CD4-positive, alpha-beta T cell (primary cell): Measurements from ENCODE around the gene FAM24A. TPM values are rescaled to one million over a fixed set of nuclear protein-coding genes. Genes with fewer than 3 reads are reported as not detected.

Experiments used
- ATAC-seq: fragments of 200-7000 bp; cut with Tn5 transposase; one replicate; pipeline ENCODE4 v1.10.0; 2022; ENCODE audit warnings: mild to moderate bottlenecking; ENCODE audit not compliant: poor library complexity
- CTCF ChIA-PET: fragments of 350-600 bp; sonication (Branson Sonifier 250); formaldehyde crosslinking; loops from one replicate; lab custom pipeline; 2021; ENCODE audit warnings: antibody characterized with exemption, inconsistent platforms; lab: Charles Lee
- POLR2A ChIA-PET: fragments of 350-600 bp; sonication (Branson Sonifier 250); formaldehyde crosslinking; loops from one replicate; lab custom pipeline; 2021; ENCODE audit warnings: antibody characterized with exemption, inconsistent platforms; lab: Charles Lee
- DNase-seq, 14 experiments: peaks; one replicate each; pipeline ENCODE4 v3.0.0-alpha.2; 2013 to 2020; ENCODE audit warnings: mixed read lengths in 2 of 14
- H3K27ac ChIP-seq, 2 donors: one replicate each; pipeline versions ENCODE4 v1.5.1 to v1.7.0; 2013; ENCODE audit warnings: low read length in 2 of 2, low read depth in 1 of 2, mild to moderate bottlenecking in 1 of 2
- H3K27me3 ChIP-seq, 2 experiments: 1 replicate in 1 of 2; 2 replicates in 1 of 2; pipeline versions ENCODE4 v1.6.1 to v1.7.0; 2013; ENCODE audit warnings: low read length in 2 of 2, control low read depth in 1 of 2, mild to moderate bottlenecking in 1 of 2, moderate library complexity in 1 of 2; ENCODE audit not compliant: insufficient read depth in 2 of 2, control insufficient read depth in 1 of 2
- H3K36me3 ChIP-seq: one replicate; pipeline ENCODE4 v1.6.1; 2013; ENCODE audit warnings: low read length, control low read depth; ENCODE audit not compliant: insufficient read depth
- H3K4me1 ChIP-seq: one replicate; pipeline ENCODE4 v1.6.1; 2013; ENCODE audit warnings: low read length, control low read depth; ENCODE audit not compliant: insufficient read depth
- H3K4me3 ChIP-seq: one replicate; pipeline ENCODE4 v1.5.1; 2013; ENCODE audit warnings: mild to moderate bottlenecking, low read length, moderate library complexity
- H3K9me3 ChIP-seq, 2 experiments: 1 replicate in 1 of 2; 2 replicates in 1 of 2; pipeline versions ENCODE4 v1.6.1 to v1.7.0; 2013; ENCODE audit warnings: low read length in 2 of 2, mild to moderate bottlenecking in 2 of 2, control low read depth in 1 of 2, moderate library complexity in 1 of 2; ENCODE audit not compliant: control insufficient read depth in 1 of 2, insufficient read depth in 1 of 2
- H3K27ac Mint-ChIP-seq: one replicate; pipeline ENCODE4 v1.8.0; 2020; ENCODE audit warnings: mixed read lengths
- H3K27me3 Mint-ChIP-seq: one replicate; pipeline ENCODE4 v1.8.0; 2021; ENCODE audit warnings: mixed read lengths
- H3K36me3 Mint-ChIP-seq: one replicate; pipeline ENCODE4 v1.8.0; 2021; ENCODE audit warnings: low read depth, mixed read lengths
- H3K4me1 Mint-ChIP-seq: one replicate; pipeline ENCODE4 v1.8.0; 2021; ENCODE audit warnings: low read depth, mixed read lengths
- H3K4me3 Mint-ChIP-seq: one replicate; pipeline ENCODE4 v1.8.0; 2020; ENCODE audit warnings: mild to moderate bottlenecking, mixed read lengths
- H3K9me3 Mint-ChIP-seq: one replicate; pipeline ENCODE4 v1.8.0; 2020; ENCODE audit warnings: mixed read lengths
- CTCF ChIP-seq: fragments of 200-600 bp; IDR thresholded peaks from one replicate; pipeline ENCODE4 v1.8.0; 2022; ENCODE audit warnings: antibody characterized with exemption, mild to moderate bottlenecking
- intact Hi-C, 2 experiments: fragments of 100-400 bp; cut with DNase I in 1 of 2; cut with micrococcal nuclease in 1 of 2; formaldehyde crosslinking; loops; one replicate each; pipeline versions ENCODE4 v1.15.1 to v1.9.0; 2023 to 2025; cut with DNase I, micrococcal nuclease
- total RNA-seq, 174 experiments: library from RNA in 2 of 174; stranded (reverse) in 2 of 174; gene quantifications; one replicate each; pipeline ENCODE4 v1.2.3 and lab custom pipeline; 2021 to 2026

Gene FAM24A
- total RNA-seq, 2 experiments from 2014 or later, result not detected

DNA sequence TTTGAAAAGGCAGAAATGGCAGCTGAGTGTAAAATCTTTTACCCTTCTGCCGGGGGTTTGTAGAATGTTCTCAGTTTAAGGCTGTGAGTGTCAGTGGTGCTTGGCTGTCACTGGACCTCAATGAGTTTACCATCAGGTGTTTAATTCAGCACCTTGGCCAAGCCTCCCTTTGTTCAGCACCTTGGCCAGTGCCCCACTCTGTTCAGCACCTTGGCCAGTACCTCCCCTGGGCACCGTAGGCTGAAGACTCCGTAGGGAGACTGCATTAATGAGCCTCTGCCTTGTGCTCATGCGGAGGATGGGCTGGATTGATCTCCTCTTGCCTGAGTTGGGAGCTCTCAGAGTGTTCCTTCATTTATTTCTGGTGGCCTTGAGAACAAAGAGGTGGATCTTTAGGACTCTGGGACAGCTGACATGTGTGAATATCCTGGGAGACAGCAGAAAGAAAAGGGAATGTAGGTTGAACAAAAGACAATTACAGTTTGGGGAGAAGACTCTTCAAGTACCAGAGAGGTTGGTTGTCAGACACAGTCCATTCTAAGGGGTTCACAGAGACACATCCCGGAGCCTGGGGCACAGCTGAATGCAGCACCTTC lies 1.6 kb downstream of the FAM24A start:
- Mint-ChIP-seq H3K9me3 (peaks cover 3% of the 10 kb centered on the region), H3K4me1 (no peaks in the 10 kb centered on the region), H3K27ac (no peak overlapping the region), H3K27me3 (peaks cover 28% of the 10 kb centered on the region), H3K36me3 (no peaks in the 10 kb centered on the region), H3K4me3 (no peak overlapping the region)
- POLR2A ChIA-PET, result no interaction called here
- H3K36me3 ChIP-seq, result no peaks in the 10 kb centered on the region
- DNase-seq (peak; percentile 9 to 68 (median 46)), ATAC-seq (peak; percentile 81)
- H3K27me3 ChIP-seq, result no peaks in the 10 kb centered on the region
- no peak overlapping the region for H3K4me3 ChIP-seq
- intact Hi-C loops, result no loop called here
- H3K9me3 ChIP-seq, result peaks cover 0 to 4% of the 10 kb centered on the region in 2 experiments
- TF ChIP-seq CTCF, result no peak
- no peak overlapping the region for H3K27ac ChIP-seq
- CTCF ChIA-PET, result no interaction called here
- no peaks in the 10 kb centered on the region for H3K4me1 ChIP-seq

- no peaks in the 10 kb centered on the region for H3K36me3 Mint-ChIP-seq
- intact Hi-C loops, result no loop called here
- no peak for TF ChIP-seq CTCF
- no peak overlapping the region for H3K4me3 ChIP-seq
- no peaks in the 10 kb centered on the region for H3K9me3 Mint-ChIP-seq
- H3K9me3 ChIP-seq, result no peaks in the 10 kb centered on the region
- H3K27me3 Mint-ChIP-seq, result peaks cover 15% of the 10 kb centered on the region
- no peaks in the 10 kb centered on the region for H3K4me1 Mint-ChIP-seq
- H3K36me3 ChIP-seq, result no peaks in the 10 kb centered on the region
- CTCF ChIA-PET, result no interaction called here
- POLR2A ChIA-PET, result no interaction called here
- no peaks in the 10 kb centered on the region for H3K27me3 ChIP-seq
- no peaks in the 10 kb centered on the region for H3K4me1 ChIP-seq
- no peak for DNase-seq
- H3K4me3 Mint-ChIP-seq, result no peak overlapping the region
- H3K27ac Mint-ChIP-seq, result no peak overlapping the region
- no peak overlapping the region for H3K27ac ChIP-seq
- ATAC-seq, result no peak
Measured at GRCh38 chr10:122915700-122916099, 5.3 kb downstream of the FAM24A start.

GRCh38 chr10:122930140-122930539 lies 19.7 kb downstream of the FAM24A start:
- POLR2A ChIA-PET, result no interaction called here

More at GRCh38 chr10:122930140-122930539, 19.7 kb downstream of the FAM24A start:
- Histone ChIP-seq H3K4me3 (no peak overlapping the region), H3K36me3 (no peaks in the 10 kb centered on the region), H3K27ac (no peak overlapping the region), H3K9me3 (no peaks in the 10 kb centered on the region), H3K4me1 (no peaks in the 10 kb centered on the region), H3K27me3 (no peaks in the 10 kb centered on the region)
- Mint-ChIP-seq H3K9me3 (no peaks in the 10 kb centered on the region), H3K4me1 (no peaks in the 10 kb centered on the region), H3K4me3 (no peak overlapping the region), H3K27me3 (no peaks in the 10 kb centered on the region), H3K27ac (no peak overlapping the region), H3K36me3 (peaks cover 26% of the 10 kb centered on the region)
- no peak for DNase-seq
- TF ChIP-seq CTCF, result no peak
- CTCF ChIA-PET, result no interaction called here
- ATAC-seq, result no peak
- intact Hi-C loops, result no loop called here
